ENCODE measurements around the gene UGT1A10. TPM values are rescaled to one million over a fixed set of nuclear protein-coding genes. Genes with fewer than 3 reads are reported as not detected.

Gene UGT1A10
- total and polyA plus RNA-seq, 2 of the 13 experiments (the other 11 are each of a cell fraction or from before 2014, with no cell fraction given) = not detected

DNA sequence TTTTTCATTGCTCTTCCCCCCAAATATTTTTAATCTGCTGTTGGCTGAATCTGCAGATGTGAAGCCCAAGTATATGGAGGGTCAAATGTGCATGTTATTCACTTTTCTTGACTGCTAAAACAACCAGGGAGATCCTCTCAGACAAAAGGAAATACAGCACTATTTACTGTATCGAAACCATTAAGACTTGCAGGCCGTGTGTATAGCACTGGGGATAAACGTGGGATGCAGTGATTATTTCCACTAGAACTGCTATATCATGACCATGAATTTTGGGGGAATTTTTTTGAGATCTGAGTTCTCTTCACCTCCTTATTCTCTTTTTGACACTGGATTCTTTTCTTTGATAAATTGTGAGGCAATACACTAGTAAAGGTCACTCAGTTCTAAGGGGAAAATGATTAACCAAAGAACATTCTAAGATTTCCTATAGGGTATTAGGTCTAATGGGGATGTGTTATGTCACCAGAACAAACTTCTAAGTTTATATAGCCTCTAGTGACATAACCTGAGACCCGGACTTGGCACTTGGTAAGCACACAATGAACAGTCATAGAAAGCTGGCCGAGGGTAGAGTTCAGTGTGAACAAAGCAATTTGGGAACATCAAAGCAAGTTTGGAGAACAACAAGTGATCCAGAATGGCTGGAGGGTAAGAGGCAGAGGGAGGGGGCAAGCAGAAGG is 109.0 kb downstream of the UGT1A10 start (continued):
- TF ChIP-seq NPAS2 (CRISPR knock-in tag; IDR thresholded peaks at IDR 0.05; ENCODE audit: borderline replicate concordance) (no peak), ZNF180 (CRISPR knock-in tag; IDR thresholded peaks at IDR 0.05; ENCODE audit: borderline replicate concordance, low read depth) (no peak), ZNF121 (CRISPR knock-in tag; IDR thresholded peaks at IDR 0.05) (no peak), SOX5 (CRISPR knock-in tag; IDR thresholded peaks at IDR 0.05; ENCODE audit: borderline replicate concordance) (peak; percentile 99), SP5 (CRISPR knock-in tag; IDR thresholded peaks at IDR 0.05; ENCODE audit: borderline replicate concordance, low read depth) (peak; percentile 80), MBD4 (IDR thresholded peaks at IDR 0.05; ENCODE audit: borderline replicate concordance, low read length) (peak; percentile 93; the same call in 1 of the 2 replicates), ATRX (CRISPR knock-in tag; IDR thresholded peaks at IDR 0.05; ENCODE audit: borderline replicate concordance) (no peak; the same call in 1 of the 2 replicates), SALL1 (CRISPR knock-in tag; IDR thresholded peaks at IDR 0.05) (peak; percentile 84; the same call in 1 of the 2 replicates), NFYB (CRISPR knock-in tag; IDR thresholded peaks at IDR 0.05) (peak; percentile 46; the same call in 1 of the 2 replicates), ZNF569 (CRISPR knock-in tag; IDR thresholded peaks at IDR 0.05; ENCODE audit: borderline replicate concordance) (no peak), ZNF589 (CRISPR knock-in tag; conservative IDR thresholded peaks at IDR 0.05) (peak; percentile 59; the same call in 1 of the 2 replicates), NFRKB (IDR thresholded peaks at IDR 0.05) (no peak), MAFF (IDR thresholded peaks at IDR 0.05; ENCODE audit: low read depth, low read length) (0 out of 2 replicates have a peak, but pooled peaks have one; percentile 10)
- TF ChIP-seq, protein P1, sequence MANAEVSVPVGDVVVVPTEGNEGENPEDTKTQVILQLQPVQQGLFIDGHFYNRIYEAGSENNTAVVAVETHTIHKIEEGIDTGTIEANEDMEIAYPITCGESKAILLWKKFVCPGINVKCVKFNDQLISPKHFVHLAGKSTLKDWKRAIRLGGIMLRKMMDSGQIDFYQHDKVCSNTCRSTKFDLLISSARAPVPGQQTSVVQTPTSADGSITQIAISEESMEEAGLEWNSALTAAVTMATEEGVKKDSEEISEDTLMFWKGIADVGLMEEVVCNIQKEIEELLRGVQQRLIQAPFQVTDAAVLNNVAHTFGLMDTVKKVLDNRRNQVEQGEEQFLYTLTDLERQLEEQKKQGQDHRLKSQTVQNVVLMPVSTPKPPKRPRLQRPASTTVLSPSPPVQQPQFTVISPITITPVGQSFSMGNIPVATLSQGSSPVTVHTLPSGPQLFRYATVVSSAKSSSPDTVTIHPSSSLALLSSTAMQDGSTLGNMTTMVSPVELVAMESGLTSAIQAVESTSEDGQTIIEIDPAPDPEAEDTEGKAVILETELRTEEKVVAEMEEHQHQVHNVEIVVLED (CRISPR knock-in tag; IDR thresholded peaks at IDR 0.05; ENCODE audit: borderline replicate concordance) = no peak
- TF ChIP-seq, protein P2, sequence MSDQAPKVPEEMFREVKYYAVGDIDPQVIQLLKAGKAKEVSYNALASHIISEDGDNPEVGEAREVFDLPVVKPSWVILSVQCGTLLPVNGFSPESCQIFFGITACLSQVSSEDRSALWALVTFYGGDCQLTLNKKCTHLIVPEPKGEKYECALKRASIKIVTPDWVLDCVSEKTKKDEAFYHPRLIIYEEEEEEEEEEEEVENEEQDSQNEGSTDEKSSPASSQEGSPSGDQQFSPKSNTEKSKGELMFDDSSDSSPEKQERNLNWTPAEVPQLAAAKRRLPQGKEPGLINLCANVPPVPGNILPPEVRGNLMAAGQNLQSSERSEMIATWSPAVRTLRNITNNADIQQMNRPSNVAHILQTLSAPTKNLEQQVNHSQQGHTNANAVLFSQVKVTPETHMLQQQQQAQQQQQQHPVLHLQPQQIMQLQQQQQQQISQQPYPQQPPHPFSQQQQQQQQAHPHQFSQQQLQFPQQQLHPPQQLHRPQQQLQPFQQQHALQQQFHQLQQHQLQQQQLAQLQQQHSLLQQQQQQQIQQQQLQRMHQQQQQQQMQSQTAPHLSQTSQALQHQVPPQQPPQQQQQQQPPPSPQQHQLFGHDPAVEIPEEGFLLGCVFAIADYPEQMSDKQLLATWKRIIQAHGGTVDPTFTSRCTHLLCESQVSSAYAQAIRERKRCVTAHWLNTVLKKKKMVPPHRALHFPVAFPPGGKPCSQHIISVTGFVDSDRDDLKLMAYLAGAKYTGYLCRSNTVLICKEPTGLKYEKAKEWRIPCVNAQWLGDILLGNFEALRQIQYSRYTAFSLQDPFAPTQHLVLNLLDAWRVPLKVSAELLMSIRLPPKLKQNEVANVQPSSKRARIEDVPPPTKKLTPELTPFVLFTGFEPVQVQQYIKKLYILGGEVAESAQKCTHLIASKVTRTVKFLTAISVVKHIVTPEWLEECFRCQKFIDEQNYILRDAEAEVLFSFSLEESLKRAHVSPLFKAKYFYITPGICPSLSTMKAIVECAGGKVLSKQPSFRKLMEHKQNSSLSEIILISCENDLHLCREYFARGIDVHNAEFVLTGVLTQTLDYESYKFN (CRISPR knock-in tag; conservative IDR thresholded peaks at IDR 0.05) = peak; percentile 99
- TF ChIP-seq, protein P3, sequence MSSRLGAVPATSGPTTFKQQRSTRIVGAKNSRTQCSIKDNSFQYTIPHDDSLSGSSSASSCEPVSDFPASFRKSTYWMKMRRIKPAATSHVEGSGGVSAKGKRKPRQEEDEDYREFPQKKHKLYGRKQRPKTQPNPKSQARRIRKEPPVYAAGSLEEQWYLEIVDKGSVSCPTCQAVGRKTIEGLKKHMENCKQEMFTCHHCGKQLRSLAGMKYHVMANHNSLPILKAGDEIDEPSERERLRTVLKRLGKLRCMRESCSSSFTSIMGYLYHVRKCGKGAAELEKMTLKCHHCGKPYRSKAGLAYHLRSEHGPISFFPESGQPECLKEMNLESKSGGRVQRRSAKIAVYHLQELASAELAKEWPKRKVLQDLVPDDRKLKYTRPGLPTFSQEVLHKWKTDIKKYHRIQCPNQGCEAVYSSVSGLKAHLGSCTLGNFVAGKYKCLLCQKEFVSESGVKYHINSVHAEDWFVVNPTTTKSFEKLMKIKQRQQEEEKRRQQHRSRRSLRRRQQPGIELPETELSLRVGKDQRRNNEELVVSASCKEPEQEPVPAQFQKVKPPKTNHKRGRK (CRISPR knock-in tag; IDR thresholded peaks at IDR 0.05) = no peak
- TF ChIP-seq, protein P4, sequence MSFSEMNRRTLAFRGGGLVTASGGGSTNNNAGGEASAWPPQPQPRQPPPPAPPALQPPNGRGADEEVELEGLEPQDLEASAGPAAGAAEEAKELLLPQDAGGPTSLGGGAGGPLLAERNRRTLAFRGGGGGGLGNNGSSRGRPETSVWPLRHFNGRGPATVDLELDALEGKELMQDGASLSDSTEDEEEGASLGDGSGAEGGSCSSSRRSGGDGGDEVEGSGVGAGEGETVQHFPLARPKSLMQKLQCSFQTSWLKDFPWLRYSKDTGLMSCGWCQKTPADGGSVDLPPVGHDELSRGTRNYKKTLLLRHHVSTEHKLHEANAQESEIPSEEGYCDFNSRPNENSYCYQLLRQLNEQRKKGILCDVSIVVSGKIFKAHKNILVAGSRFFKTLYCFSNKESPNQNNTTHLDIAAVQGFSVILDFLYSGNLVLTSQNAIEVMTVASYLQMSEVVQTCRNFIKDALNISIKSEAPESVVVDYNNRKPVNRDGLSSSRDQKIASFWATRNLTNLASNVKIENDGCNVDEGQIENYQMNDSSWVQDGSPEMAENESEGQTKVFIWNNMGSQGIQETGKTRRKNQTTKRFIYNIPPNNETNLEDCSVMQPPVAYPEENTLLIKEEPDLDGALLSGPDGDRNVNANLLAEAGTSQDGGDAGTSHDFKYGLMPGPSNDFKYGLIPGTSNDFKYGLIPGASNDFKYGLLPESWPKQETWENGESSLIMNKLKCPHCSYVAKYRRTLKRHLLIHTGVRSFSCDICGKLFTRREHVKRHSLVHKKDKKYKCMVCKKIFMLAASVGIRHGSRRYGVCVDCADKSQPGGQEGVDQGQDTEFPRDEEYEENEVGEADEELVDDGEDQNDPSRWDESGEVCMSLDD (CRISPR knock-in tag; IDR thresholded peaks at IDR 0.05; ENCODE audit: borderline replicate concordance) = 0 out of 2 replicates have a peak, but pooled peaks have one; percentile 56
- TF ChIP-seq, protein P5, sequence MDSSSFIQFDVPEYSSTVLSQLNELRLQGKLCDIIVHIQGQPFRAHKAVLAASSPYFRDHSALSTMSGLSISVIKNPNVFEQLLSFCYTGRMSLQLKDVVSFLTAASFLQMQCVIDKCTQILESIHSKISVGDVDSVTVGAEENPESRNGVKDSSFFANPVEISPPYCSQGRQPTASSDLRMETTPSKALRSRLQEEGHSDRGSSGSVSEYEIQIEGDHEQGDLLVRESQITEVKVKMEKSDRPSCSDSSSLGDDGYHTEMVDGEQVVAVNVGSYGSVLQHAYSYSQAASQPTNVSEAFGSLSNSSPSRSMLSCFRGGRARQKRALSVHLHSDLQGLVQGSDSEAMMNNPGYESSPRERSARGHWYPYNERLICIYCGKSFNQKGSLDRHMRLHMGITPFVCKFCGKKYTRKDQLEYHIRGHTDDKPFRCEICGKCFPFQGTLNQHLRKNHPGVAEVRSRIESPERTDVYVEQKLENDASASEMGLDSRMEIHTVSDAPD (CRISPR knock-in tag; IDR thresholded peaks at IDR 0.05) = 0 out of 2 replicates have a peak, but pooled peaks have one; percentile 38
